Naive B cell (primary cell): ENCODE measurements around the gene MRPS25. TPM values are rescaled to one million over a fixed set of nuclear protein-coding genes. Genes with fewer than 3 reads are reported as not detected.

ENCODE experiments used
- ATAC-seq, 2 donors: fragments of 150-1000 bp; cut with Tn5 transposase; 2 replicates each; pipeline ENCODE4 v1.10.0; 2021; ENCODE audit warnings: low read depth in 2 of 2, mild to moderate bottlenecking in 2 of 2, moderate library complexity in 2 of 2
- DNase-seq: peaks from one replicate; pipeline ENCODE4 v3.0.0; 2022
- H3K27ac Mint-ChIP-seq, 6 donors: one replicate each; pipeline ENCODE4 v1.8.0; 2020 to 2022; ENCODE audit warnings: mild to moderate bottlenecking in 6 of 6, mixed read lengths in 6 of 6, moderate library complexity in 5 of 6, inconsistent platforms in 2 of 6
- H3K27me3 Mint-ChIP-seq, 3 donors: one replicate each; pipeline ENCODE4 v1.8.0; 2021 to 2022; ENCODE audit warnings: mixed read lengths in 3 of 3, mild to moderate bottlenecking in 1 of 3
- H3K36me3 Mint-ChIP-seq, 2 donors: one replicate each; pipeline ENCODE4 v1.8.0; 2020 to 2022; ENCODE audit warnings: mixed read lengths in 2 of 2, inconsistent platforms in 1 of 2, mild to moderate bottlenecking in 1 of 2
- H3K4me1 Mint-ChIP-seq, 3 donors: one replicate each; pipeline ENCODE4 v1.8.0; 2020 to 2022; ENCODE audit warnings: mixed read lengths in 3 of 3, inconsistent platforms in 1 of 3, mild to moderate bottlenecking in 1 of 3, moderate library complexity in 1 of 3
- H3K4me3 Mint-ChIP-seq, 8 donors: one replicate each; pipeline ENCODE4 v1.8.0; 2020 to 2022; ENCODE audit warnings: mild to moderate bottlenecking in 8 of 8, mixed read lengths in 8 of 8, moderate library complexity in 8 of 8, inconsistent platforms in 2 of 8
- H3K9me3 Mint-ChIP-seq, 7 donors: one replicate each; pipeline ENCODE4 v1.8.0; 2020 to 2022; ENCODE audit warnings: mixed read lengths in 7 of 7, mild to moderate bottlenecking in 5 of 7, inconsistent platforms in 2 of 7, moderate library complexity in 1 of 7
- polyA plus RNA-seq, 6 donors: library from polyadenylated mRNA; unstranded; fragments of 300-500 nt; fragmentation: Illumina TruSeq; gene quantifications; one replicate each; pipeline ENCODE4 v1.2.3, GENCODE V29; 2021; ENCODE audit warnings: low read depth in 6 of 6

Gene MRPS25
- polyA plus RNA-seq, 6 donors from 2014 or later, result 13.8 to 28.5 (median 19.3) TPM

DNA sequence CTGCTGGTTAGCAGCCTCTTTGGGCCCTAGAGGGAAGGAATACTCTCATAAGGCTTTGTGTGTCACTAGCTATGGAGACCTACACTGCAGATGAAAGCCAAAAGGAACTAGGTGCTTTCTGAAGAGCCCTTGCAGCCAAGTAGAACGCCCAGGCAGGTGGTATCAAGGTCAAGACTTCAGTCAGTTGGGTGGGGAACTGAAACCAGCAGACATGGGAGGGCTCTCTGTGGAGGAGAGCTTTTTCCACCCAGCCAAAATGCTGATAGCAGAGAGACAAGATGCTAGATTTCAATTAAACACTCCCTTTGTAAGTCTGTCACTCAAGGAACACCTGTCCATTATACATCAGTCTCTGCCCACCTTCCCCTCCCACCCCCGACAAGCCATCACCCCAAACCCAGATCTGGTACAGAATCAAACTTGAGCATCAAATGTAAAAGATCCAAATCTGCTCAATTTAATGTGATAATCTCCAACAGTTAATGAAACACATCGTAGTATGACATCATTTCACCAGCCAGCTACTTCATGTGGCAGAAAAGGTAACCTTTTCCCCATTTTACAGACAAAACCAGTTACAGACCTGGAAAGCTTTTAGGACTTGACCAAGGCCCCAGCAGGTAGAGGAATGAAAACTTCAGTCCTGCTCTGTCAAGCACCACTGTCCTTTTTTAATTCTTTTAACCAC is 14.6 kb downstream of the MRPS25 start:
- ATAC-seq (peak; percentile 95 to 96), DNase-seq (peak; percentile 78)
- H3K27me3 Mint-ChIP-seq, result no peaks in the 10 kb centered on the region
- peaks cover 0 to 4% (median 1%) of the 10 kb centered on the region in 7 donors for H3K9me3 Mint-ChIP-seq
- peak overlapping the region; percentile 3 to 88 (median 66) for H3K4me3 Mint-ChIP-seq
- peak overlapping the region; percentile 76 to 94 (median 90) for H3K27ac Mint-ChIP-seq
- peaks cover 0 to 13% of the 10 kb centered on the region in 2 donors for H3K36me3 Mint-ChIP-seq
- H3K4me1 Mint-ChIP-seq, result peaks cover 41 to 64% (median 59%) of the 10 kb centered on the region in 3 donors

- DNase-seq, result no peak
- H3K9me3 Mint-ChIP-seq, result no peaks in the 10 kb centered on the region
- peak overlapping the region; percentile 24 to 94 (median 82) for H3K27ac Mint-ChIP-seq
- peaks cover 32 to 57% (median 51%) of the 10 kb centered on the region in 3 donors for H3K4me1 Mint-ChIP-seq
- H3K27me3 Mint-ChIP-seq, result no peaks in the 10 kb centered on the region
- H3K36me3 Mint-ChIP-seq, result peaks cover 2 to 13% of the 10 kb centered on the region in 2 donors
- H3K4me3 Mint-ChIP-seq, result peak overlapping the region in 1 of 8 donors; percentile 47
- ATAC-seq, result no peak
Observed at GRCh38 chr3:15049584-15049983, 15.5 kb downstream of the MRPS25 start.

DNA sequence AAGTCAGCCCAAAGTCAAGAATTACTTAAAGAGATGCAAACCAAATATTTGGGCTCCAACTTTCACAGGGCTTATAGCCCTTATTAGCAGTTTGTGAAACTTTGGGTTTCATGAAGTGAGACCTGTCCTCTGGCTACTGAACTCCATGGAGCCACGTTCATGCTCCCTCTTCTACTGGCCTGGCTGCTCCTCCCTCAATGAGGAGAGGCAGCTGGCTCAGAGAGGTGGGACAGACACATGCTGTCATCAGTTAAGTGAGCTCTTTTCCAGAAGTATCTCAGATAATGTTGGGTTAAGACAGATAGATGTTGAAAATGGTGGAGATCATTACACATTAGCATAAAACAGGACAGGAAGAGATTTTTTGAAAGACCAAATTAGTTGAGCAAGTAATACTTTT is 19.4 kb downstream of the MRPS25 start:
- no peak overlapping the region for H3K4me3 Mint-ChIP-seq
- DNase-seq (no peak), ATAC-seq (no peak)
- H3K27me3 Mint-ChIP-seq, result no peaks in the 10 kb centered on the region
- peaks cover 0 to 2% (median 0%) of the 10 kb centered on the region in 7 donors for H3K9me3 Mint-ChIP-seq
- peak overlapping the region in 4 of 6 donors; percentile 12 to 82 (median 52) for H3K27ac Mint-ChIP-seq
- peaks cover 10 to 25% (median 18%) of the 10 kb centered on the region in 3 donors for H3K4me1 Mint-ChIP-seq
- peaks cover 15 to 20% of the 10 kb centered on the region in 2 donors for H3K36me3 Mint-ChIP-seq

DNA sequence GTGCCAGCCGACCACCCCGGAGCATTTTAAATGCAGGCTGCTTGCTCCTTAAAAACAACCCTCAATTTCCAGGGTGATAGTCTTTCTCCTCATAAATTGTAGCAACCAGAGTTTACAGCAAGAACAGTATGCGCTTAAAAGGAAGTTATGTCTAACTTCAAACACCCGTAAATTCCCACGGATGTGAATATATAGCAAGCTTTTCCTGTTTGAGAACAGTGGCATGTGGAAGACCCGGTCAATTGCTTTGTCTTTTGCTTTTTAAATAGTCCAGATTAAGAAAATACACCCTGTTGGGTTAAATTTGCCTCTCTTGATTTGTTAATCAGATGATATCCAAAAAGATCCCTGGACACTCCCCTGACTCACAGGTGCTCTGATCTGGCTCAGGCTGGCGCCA is 20.8 kb downstream of the MRPS25 start:
- no peak for DNase-seq
- H3K4me3 Mint-ChIP-seq, result no peak overlapping the region
- ATAC-seq, result no peak
- peaks cover 0 to 2% (median 0%) of the 10 kb centered on the region in 7 donors for H3K9me3 Mint-ChIP-seq
- peaks cover 15 to 20% of the 10 kb centered on the region in 2 donors for H3K36me3 Mint-ChIP-seq
- H3K4me1 Mint-ChIP-seq, result peaks cover 2 to 14% (median 4%) of the 10 kb centered on the region in 3 donors
- peak overlapping the region in 3 of 6 donors; percentile 44 to 82 (median 76) for H3K27ac Mint-ChIP-seq
- no peaks in the 10 kb centered on the region for H3K27me3 Mint-ChIP-seq

DNA sequence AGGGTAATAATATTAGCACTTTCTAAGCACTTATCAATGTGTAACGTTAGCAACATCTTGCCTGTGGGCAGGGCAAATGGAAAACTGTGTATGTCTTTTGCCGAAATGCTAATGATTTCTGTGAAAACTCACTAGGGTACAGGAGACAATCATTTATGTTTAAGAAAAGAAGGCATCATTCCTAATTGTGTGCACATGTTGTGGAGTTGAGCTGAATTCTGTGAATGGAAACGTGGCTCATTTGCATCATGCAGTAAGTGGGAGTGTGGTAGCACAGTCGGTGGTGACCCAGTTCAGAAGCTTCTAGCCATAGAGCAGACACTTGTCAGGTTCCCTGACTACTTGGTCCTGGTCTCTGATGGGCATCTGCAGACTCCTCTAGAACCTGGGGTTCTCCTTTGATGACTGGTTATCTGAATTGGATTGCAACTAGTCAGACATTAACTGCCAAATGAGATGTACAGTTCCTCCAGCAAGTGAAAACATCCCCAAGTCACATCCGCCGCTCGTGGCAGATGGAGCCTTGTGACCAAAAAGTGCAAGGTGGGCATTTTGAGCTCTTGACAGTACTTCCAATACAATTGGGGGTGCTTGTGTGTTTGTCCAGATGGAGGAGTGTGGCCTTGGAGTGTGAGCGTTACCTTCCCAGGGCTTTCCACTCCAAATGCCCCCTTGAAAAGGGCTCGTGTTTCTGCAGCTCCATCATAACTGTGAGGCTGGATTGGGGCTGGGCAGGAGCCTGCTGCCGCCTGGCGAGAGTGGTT is 21.5 kb downstream of the MRPS25 start:
- no peak for ATAC-seq
- Mint-ChIP-seq H3K27me3 (no peaks in the 10 kb centered on the region), H3K4me1 (peaks cover 2 to 9% (median 4%) of the 10 kb centered on the region in 3 donors), H3K36me3 (peaks cover 15 to 20% of the 10 kb centered on the region in 2 donors), H3K27ac (peak overlapping the region in 2 of 6 donors; percentile 20 to 43), H3K4me3 (no peak overlapping the region), H3K9me3 (peaks cover 0 to 2% (median 0%) of the 10 kb centered on the region in 7 donors)
- no peak for DNase-seq

DNA sequence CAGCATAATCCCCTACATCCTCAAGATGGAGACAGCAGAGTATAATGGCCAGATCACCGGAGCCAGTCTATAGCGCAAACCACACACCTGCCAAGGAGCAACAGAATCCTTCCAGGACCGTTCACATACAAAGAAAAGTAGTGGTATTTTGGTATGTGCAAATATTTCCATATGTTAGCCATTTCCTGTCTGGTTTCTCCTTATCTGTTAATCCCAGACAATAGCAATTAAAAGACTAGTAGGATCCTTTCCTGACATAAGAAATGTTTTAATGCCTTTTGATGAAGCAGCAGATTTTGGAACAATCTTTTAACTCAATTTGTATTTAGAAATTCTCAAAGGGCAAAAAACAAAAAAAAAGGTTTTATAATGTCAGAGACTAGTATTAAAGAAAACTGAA is 22.2 kb downstream of the MRPS25 start:
- ATAC-seq (no peak), DNase-seq (no peak)
- Mint-ChIP-seq H3K36me3 (peaks cover 15 to 20% of the 10 kb centered on the region in 2 donors), H3K27ac (peak overlapping the region in 2 of 6 donors; percentile 47 to 49), H3K4me3 (no peak overlapping the region), H3K9me3 (peaks cover 0 to 2% (median 0%) of the 10 kb centered on the region in 7 donors), H3K27me3 (no peaks in the 10 kb centered on the region), H3K4me1 (peaks cover 2 to 9% (median 4%) of the 10 kb centered on the region in 3 donors)

DNA sequence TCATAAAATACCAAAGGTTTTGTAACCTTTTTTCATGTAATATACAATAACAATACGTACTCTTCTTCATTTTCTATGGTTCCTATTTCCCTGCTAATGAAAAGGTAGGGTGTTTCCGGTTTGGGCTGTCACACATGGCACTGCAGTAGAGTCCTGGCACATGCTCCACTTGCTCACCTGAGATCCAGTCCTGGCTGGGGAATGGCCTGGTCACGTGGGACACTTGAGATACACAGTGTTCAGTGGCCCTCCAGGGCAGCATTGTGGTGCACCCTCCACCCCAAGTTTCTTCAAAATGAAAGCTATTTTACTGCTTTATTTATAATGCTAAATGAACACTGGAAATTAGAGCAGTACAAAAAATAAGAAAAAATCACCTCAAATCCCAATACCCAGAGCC is 23.2 kb downstream of the MRPS25 start:
- DNase-seq (no peak), ATAC-seq (no peak)
- peak overlapping the region in 3 of 6 donors; percentile 26 to 75 (median 44) for H3K27ac Mint-ChIP-seq
- peaks cover 2 to 9% (median 4%) of the 10 kb centered on the region in 3 donors for H3K4me1 Mint-ChIP-seq
- H3K9me3 Mint-ChIP-seq, result peaks cover 0 to 2% (median 0%) of the 10 kb centered on the region in 7 donors
- H3K27me3 Mint-ChIP-seq, result no peaks in the 10 kb centered on the region
- no peak overlapping the region for H3K4me3 Mint-ChIP-seq
- H3K36me3 Mint-ChIP-seq, result peaks cover 13 to 20% of the 10 kb centered on the region in 2 donors

GRCh38 chr3:15040844-15041243 is 24.3 kb downstream of the MRPS25 start:
- Mint-ChIP-seq H3K27me3 (no peaks in the 10 kb centered on the region), H3K36me3 (peaks cover 8 to 20% of the 10 kb centered on the region in 2 donors), H3K4me3 (no peak overlapping the region), H3K27ac (peak overlapping the region in 3 of 6 donors; percentile 44 to 90 (median 54)), H3K4me1 (peaks cover 2 to 9% (median 4%) of the 10 kb centered on the region in 3 donors), H3K9me3 (peaks cover 0 to 2% (median 0%) of the 10 kb centered on the region in 7 donors)
- ATAC-seq (no peak), DNase-seq (no peak)

DNA sequence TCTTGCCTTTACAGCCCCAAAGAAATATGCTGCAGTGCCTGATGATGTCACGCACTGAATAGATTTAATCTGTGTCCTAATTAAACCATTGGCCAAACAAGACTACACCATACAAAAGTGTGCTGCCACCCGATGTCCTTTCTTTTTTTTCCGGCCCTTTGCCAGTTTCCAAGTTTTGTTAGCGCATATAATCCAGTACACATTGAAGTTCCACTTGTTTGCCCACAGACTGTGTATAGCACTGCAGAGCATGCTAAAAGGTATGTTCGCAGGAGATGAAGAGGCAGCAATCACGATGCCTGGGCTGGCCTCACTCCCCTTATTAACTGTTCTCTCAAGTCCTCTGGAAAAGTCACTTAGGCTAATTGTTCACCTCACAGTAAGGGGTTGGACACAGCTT is 26.8 kb downstream of the MRPS25 start:
- Mint-ChIP-seq H3K4me1 (no peaks in the 10 kb centered on the region), H3K27ac (no peak overlapping the region), H3K4me3 (no peak overlapping the region), H3K36me3 (peaks cover 8 to 18% of the 10 kb centered on the region in 2 donors), H3K27me3 (no peaks in the 10 kb centered on the region), H3K9me3 (peaks cover 0 to 2% (median 0%) of the 10 kb centered on the region in 7 donors)
- ATAC-seq, result no peak
- DNase-seq, result no peak

DNA sequence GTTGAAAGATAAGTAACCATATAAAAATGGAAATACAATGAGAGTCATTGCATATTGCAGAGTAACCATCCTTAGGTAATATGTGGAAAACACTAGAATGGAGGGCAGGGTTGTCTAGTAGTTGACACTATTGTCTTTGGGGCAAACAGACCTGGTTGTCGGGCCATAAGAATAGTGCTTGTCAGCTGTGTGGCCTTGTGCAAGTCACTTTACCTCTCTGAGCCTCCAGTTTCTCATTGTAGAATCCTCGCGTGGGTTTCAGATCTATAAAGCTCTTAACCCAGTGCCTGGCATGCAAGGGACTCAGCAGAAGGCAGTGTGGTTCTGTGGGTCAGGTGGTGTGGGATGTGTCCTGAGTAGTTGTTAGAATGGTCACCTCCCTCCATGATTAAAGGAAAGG is 32.0 kb downstream of the MRPS25 start:
- DNase-seq (no peak), ATAC-seq (no peak)
- Mint-ChIP-seq H3K27ac (peak overlapping the region in 2 of 6 donors; percentile 30 to 79), H3K27me3 (no peaks in the 10 kb centered on the region), H3K36me3 (peaks cover 11 to 16% of the 10 kb centered on the region in 2 donors), H3K9me3 (no peaks in the 10 kb centered on the region), H3K4me1 (peaks cover 0 to 4% (median 0%) of the 10 kb centered on the region in 3 donors), H3K4me3 (no peak overlapping the region)

DNA sequence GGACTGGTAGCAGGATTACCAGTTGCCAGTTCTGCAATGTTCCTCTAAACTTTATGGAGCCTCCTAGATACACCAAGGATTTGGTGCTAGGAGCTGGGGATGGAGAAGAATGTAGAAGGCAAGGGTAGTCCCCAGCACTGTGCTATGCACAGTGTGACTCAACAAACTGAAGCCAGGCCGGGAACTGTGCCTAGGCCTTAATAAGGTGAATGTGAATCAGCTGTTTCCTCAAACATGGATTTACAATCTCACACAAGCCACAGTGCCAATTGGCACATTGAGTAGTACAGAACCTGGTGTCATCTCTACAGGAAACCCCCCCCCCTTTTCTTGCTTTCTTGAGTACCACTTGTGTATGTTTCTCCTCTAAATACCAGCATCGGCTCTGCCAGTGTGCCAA is 32.5 kb downstream of the MRPS25 start:
- Mint-ChIP-seq H3K4me3 (no peak overlapping the region), H3K27ac (peak overlapping the region in 1 of 6 donors; percentile 79), H3K9me3 (no peaks in the 10 kb centered on the region), H3K27me3 (no peaks in the 10 kb centered on the region), H3K36me3 (peaks cover 11 to 16% of the 10 kb centered on the region in 2 donors), H3K4me1 (peaks cover 0 to 4% (median 0%) of the 10 kb centered on the region in 3 donors)
- ATAC-seq, result no peak
- no peak for DNase-seq

DNA sequence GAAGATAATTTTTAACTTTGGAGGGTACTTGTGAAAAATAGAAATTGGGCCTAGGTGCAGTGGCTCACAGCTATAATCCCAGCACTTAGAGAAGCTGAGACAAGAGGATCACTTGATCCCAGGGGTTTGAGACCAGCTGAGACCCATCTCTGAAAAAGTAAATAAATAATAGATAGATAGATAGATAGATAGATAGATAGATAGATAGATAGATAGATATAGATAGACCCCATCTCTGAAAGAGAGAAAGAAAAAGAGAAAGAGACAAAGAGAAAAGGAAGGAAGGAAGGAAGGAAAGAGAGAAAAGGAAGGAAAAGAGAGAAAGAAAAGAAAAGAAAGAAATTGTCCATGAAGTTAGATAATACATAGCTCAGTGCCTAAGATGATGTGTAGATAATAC is 35.5 kb downstream of the MRPS25 start:
- H3K27ac Mint-ChIP-seq, result peak overlapping the region in 1 of 6 donors; percentile 11
- peaks cover 0 to 4% (median 0%) of the 10 kb centered on the region in 3 donors for H3K4me1 Mint-ChIP-seq
- H3K36me3 Mint-ChIP-seq, result peaks cover 15 to 32% of the 10 kb centered on the region in 2 donors
- ATAC-seq, result no peak
- H3K9me3 Mint-ChIP-seq, result no peaks in the 10 kb centered on the region
- no peak overlapping the region for H3K4me3 Mint-ChIP-seq
- no peaks in the 10 kb centered on the region for H3K27me3 Mint-ChIP-seq
- DNase-seq, result no peak

GRCh38 chr3:15023719-15024118 is 41.4 kb downstream of the MRPS25 start:
- Mint-ChIP-seq H3K9me3 (no peaks in the 10 kb centered on the region), H3K27me3 (no peaks in the 10 kb centered on the region), H3K36me3 (peaks cover 22 to 34% of the 10 kb centered on the region in 2 donors), H3K4me1 (no peaks in the 10 kb centered on the region), H3K27ac (no peak overlapping the region), H3K4me3 (no peak overlapping the region)
- DNase-seq (no peak), ATAC-seq (no peak)
